Activated CD8-positive, alpha-beta memory T cell treated with anti-CD3 and anti-CD28 coated beads, Interleukin-2, amount 50 U/mL, for 4 hours (primary cell): ENCODE measurements around the gene FOXO3B.
"Not testable (repeated sequence)": the region's sequence is repeated elsewhere in the genome, so short reads cannot be mapped to it uniquely, and the experiment has no call there.

Experiments
- DNase-seq: peaks from one replicate; pipeline ENCODE4 v3.0.0-alpha.2; 2020

The FOXO3B gene

GRCh38 chr17:18644291-18644690 is 37.8 kb downstream of the FOXO3B start, which contains the start of gene TBC1D28:
TBC1D28 (minus strand) TSS chr17:18644391; CDS start chr17:18641352, 3,039 bp downstream.
- not testable (repeated sequence) for DNase-seq

GRCh38 chr17:18643124-18643523 is 39.0 kb downstream of the FOXO3B start:
- not testable (repeated sequence) for DNase-seq

GRCh38 chr17:18638357-18638756 is 43.8 kb downstream of the FOXO3B start:
- not testable (repeated sequence) for DNase-seq

- not testable (repeated sequence) for DNase-seq
Measured at GRCh38 chr17:18636237-18636636, 45.9 kb downstream of the FOXO3B start.

GRCh38 chr17:18635773-18636172 is 46.3 kb downstream of the FOXO3B start:
- not testable (repeated sequence) for DNase-seq

DNA sequence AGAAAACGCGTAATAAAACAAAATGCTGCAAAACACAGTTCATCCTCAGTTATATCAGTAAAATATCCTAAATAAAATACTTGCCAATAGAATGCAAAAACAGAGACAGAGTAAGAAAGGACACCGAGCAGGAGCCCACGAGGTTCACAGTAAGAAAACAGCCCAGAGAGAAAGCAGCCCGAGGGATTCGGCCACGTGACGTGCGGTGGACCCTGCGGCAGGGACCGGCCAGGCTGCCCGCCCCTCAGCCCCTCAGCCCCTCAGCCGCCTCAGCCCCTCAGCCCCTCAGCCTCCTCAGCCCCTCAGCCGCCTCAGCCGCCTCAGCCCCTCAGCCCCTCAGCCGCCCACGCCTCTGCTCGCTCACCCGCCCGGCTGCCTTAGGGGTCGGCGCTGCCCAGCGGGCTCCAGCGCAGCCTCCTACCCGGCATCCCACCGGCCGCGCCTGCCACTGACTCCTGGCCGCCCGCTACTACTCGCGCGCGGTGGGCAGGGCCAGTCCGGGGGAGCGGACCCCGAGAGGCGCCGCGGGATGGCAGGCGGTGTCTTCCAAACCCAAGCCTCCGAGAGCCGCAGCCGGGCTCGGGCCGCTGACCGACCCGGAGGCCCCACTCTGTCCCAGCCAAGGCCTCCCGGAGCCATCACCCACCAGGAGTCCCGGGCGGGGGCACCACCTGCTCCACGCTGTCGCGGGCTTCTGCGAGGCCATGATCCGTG is 47.4 kb downstream of the FOXO3B start:
- not testable (repeated sequence) for DNase-seq
